Ishikawa (cell line): ENCODE measurements around the gene CHST2.

ENCODE experiments used
- CEBPB ChIP-seq: IDR thresholded peaks from 2 replicates; pipeline ENCODE4 v1.6.1; 2012
- CREB1 ChIP-seq: IDR thresholded peaks from 2 replicates; pipeline ENCODE4 v1.6.1; 2012; ENCODE audit warnings: low read depth
- EGR1 ChIP-seq: IDR thresholded peaks from 2 replicates; pipeline ENCODE4 v1.6.1; 2012
- EP300 ChIP-seq: IDR thresholded peaks from 2 replicates; pipeline ENCODE4 v1.6.1; 2012; ENCODE audit warnings: borderline replicate concordance
- FOXM1 ChIP-seq: IDR thresholded peaks from 2 replicates; pipeline ENCODE4 v1.6.1; 2012; ENCODE audit warnings: low read depth, borderline replicate concordance
- NFIC ChIP-seq: IDR thresholded peaks from 2 replicates; pipeline ENCODE4 v1.6.1; 2012
- RAD21 ChIP-seq: IDR thresholded peaks from 2 replicates; pipeline ENCODE4 v1.6.1; 2012; ENCODE audit warnings: low read depth
- TAF1 ChIP-seq: IDR thresholded peaks from 2 replicates; pipeline ENCODE4 v1.6.1; 2012; ENCODE audit warnings: low read depth, mild to moderate bottlenecking
- TCF12 ChIP-seq: IDR thresholded peaks from 2 replicates; pipeline ENCODE4 v1.6.1; 2012; ENCODE audit warnings: low read depth
- TEAD4 ChIP-seq: IDR thresholded peaks from 2 replicates; pipeline ENCODE4 v1.6.1; 2012
- YY1 ChIP-seq: IDR thresholded peaks from 2 replicates; pipeline ENCODE4 v1.6.1; 2012; ENCODE audit warnings: low read depth
- ZBTB7A ChIP-seq: IDR thresholded peaks from 2 replicates; pipeline ENCODE4 v1.6.1; 2012; ENCODE audit warnings: low read depth
- TF ChIP-seq, protein P1 (sequence below): IDR thresholded peaks from 2 replicates; pipeline ENCODE4 v1.6.1; 2012
- TF ChIP-seq, protein P2 (sequence below): IDR thresholded peaks from 2 replicates; pipeline ENCODE4 v1.6.1; 2012; ENCODE audit warnings: low read depth, mild to moderate bottlenecking
- TF ChIP-seq, protein P3 (sequence below): IDR thresholded peaks from 2 replicates; pipeline ENCODE4 v1.6.1; 2012

Gene CHST2, protein sequence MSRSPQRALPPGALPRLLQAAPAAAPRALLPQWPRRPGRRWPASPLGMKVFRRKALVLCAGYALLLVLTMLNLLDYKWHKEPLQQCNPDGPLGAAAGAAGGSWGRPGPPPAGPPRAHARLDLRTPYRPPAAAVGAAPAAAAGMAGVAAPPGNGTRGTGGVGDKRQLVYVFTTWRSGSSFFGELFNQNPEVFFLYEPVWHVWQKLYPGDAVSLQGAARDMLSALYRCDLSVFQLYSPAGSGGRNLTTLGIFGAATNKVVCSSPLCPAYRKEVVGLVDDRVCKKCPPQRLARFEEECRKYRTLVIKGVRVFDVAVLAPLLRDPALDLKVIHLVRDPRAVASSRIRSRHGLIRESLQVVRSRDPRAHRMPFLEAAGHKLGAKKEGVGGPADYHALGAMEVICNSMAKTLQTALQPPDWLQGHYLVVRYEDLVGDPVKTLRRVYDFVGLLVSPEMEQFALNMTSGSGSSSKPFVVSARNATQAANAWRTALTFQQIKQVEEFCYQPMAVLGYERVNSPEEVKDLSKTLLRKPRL

DNA sequence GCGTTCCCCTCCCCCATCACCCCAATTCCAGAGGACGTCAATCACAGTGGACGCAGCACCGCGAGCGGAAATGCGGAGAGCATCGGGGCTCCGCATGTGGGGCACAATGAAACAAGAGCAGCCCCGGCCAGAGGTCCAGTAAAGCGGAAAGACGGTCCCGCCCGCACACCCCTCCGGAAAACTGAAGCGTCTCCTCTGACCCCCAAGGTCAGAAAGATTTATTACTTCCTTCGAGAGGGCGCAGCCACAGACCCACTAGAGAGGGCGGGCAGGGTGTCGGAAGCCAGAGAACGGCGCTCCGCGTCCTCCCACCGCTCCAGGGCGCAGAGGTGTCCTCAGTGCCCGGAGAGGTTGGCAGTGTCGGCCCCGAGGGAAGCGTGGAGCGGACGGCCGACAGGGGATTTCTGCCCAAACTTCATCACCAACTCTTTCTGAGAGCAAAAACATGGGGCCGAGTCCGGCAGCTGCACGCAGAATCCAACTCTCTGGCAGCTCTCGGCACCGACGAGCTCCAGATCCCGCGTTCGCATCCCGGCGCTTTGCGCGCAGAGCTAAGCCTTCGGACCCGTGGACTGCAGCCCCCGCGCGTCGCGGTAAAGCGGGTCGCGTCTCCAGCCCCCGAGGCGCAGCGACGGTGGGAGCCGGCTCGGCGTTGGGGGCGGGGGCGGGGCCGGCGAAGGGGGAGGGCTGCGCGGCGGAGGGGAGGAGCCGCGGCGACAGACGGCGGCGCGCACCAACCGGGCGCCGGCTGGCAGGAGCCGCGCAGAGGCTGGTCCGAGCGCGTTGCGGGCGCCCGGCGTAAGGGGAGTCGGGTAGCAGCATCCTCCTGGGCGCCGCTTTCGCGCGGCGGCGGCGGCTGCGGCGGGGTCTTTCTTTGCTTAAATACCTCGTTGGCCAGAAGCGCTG, at the start of gene CHST2:
CHST2 (plus strand) TSS at position 763 of the 906 bp plus-strand sequence. CDS start 1,046 bp downstream, outside the sequence.
- TF ChIP-seq EP300 (0 out of 2 replicates have a peak, but pooled peaks have one; percentile 9), RAD21 (no peak), ZBTB7A (peak; percentile 86; the same call in 1 of the 2 replicates), YY1 (0 out of 2 replicates have a peak, but pooled peaks have one; percentile 9), FOXM1 (no peak), CREB1 (no peak), TEAD4 (no peak), NFIC (no peak), TAF1 (no peak; the same call in 1 of the 2 replicates), EGR1 (no peak), CEBPB (no peak), TCF12 (peak; percentile 14; the same call in 1 of the 2 replicates)
- TF ChIP-seq, protein P1, sequence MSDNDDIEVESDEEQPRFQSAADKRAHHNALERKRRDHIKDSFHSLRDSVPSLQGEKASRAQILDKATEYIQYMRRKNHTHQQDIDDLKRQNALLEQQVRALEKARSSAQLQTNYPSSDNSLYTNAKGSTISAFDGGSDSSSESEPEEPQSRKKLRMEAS: no peak; the same call in 1 of the 2 replicates
- TF ChIP-seq, protein P2, sequence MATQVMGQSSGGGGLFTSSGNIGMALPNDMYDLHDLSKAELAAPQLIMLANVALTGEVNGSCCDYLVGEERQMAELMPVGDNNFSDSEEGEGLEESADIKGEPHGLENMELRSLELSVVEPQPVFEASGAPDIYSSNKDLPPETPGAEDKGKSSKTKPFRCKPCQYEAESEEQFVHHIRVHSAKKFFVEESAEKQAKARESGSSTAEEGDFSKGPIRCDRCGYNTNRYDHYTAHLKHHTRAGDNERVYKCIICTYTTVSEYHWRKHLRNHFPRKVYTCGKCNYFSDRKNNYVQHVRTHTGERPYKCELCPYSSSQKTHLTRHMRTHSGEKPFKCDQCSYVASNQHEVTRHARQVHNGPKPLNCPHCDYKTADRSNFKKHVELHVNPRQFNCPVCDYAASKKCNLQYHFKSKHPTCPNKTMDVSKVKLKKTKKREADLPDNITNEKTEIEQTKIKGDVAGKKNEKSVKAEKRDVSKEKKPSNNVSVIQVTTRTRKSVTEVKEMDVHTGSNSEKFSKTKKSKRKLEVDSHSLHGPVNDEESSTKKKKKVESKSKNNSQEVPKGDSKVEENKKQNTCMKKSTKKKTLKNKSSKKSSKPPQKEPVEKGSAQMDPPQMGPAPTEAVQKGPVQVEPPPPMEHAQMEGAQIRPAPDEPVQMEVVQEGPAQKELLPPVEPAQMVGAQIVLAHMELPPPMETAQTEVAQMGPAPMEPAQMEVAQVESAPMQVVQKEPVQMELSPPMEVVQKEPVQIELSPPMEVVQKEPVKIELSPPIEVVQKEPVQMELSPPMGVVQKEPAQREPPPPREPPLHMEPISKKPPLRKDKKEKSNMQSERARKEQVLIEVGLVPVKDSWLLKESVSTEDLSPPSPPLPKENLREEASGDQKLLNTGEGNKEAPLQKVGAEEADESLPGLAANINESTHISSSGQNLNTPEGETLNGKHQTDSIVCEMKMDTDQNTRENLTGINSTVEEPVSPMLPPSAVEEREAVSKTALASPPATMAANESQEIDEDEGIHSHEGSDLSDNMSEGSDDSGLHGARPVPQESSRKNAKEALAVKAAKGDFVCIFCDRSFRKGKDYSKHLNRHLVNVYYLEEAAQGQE: no peak
- TF ChIP-seq, protein P3, sequence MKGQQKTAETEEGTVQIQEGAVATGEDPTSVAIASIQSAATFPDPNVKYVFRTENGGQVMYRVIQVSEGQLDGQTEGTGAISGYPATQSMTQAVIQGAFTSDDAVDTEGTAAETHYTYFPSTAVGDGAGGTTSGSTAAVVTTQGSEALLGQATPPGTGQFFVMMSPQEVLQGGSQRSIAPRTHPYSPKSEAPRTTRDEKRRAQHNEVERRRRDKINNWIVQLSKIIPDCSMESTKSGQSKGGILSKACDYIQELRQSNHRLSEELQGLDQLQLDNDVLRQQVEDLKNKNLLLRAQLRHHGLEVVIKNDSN: no peak

DNA sequence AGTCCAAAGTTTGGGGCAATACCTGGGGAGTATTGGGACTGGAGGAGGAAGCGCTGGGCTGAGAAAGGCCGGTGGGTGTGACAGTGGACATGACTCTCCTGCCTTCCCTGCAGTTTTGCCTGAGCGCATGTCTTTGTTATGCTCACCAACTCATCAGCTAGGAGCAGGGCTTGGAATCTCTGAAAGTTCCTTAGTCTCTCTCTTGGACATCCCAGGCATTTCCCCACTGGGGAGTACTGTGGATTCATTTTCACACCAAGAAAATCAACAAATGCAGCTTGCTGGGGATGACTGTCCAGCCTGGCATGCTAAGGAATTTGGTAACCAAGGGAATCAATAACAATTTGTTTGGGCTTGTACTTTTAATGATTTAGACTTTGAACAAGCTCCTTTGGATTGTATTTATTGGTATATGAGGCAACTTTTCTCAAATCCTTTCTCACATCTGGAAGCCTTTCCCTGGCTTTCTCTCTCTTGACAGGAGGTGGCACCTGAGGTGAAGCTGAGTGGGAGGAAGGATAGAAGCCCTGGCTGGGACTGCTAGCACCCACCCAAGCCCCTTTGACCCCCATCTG, 48.5 kb upstream of the CHST2 start:
- TF ChIP-seq RAD21: peak; percentile 21; the same call in 1 of the 2 replicates
- TF ChIP-seq, protein P3: no peak

DNA sequence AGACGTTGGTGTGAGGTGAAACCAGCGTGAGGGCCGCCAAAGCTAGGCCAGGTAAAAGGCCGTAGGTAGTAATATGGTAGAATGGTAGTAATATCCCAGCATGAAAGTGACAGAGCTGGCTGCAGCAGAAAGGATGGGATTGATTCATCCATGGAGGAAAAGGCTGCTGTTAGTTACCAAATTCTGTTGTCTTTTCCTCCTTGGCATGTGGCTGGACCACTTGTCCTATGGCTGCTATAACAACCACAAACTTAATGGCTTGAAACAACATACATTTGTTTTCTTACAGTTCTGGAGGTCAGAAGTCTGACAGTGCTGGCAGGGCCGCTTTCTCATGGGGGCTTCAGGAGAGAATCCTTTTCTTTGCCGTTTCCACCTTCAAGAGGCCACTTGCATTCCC, 47.8 kb upstream of the CHST2 start:
- no peak for TF ChIP-seq FOXM1
- TF ChIP-seq TCF12: no peak
- no peak for TF ChIP-seq EGR1
- TF ChIP-seq TAF1: no peak
- TF ChIP-seq TEAD4: no peak
- TF ChIP-seq, protein P3: no peak
- no peak for TF ChIP-seq RAD21
- TF ChIP-seq CREB1: no peak
- TF ChIP-seq, protein P1: no peak
- no peak for TF ChIP-seq CEBPB
- no peak for TF ChIP-seq EP300
- no peak for TF ChIP-seq ZBTB7A
- TF ChIP-seq NFIC: no peak
- TF ChIP-seq, protein P2: no peak
- TF ChIP-seq YY1: no peak

DNA sequence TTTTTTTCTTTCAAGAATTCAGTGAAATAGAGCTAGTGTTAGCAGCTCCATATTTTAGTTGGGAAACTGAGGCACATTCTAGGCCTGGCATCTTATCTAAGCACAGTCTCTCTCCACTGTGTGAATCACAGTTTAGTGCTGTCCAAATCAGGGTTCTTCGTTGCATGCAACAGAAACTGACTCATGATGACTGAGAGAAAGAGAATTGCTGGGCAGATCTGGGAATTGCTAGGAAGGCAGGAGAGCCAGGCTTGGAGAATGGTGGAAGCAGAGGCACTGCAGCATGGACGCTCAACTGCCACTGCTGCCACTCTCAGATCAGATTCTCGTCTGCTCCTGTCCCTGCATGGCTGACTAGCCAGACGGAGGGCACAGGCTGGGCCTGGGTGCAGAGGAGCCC, 40.7 kb upstream of the CHST2 start:
- TF ChIP-seq TEAD4 (no peak), EP300 (no peak), FOXM1 (no peak), EGR1 (no peak), CEBPB (no peak), TCF12 (no peak), TAF1 (no peak), YY1 (no peak)
- TF ChIP-seq, protein P2: no peak
- TF ChIP-seq, protein P1: no peak
